ENCODE data around the gene ABCC6. TPM values are rescaled to one million over a fixed set of nuclear protein-coding genes. Genes with fewer than 3 reads are reported as not detected.

The ABCC6 gene
- total and polyA plus RNA-seq, 2 of the 13 experiments (the other 11 are each of a cell fraction or from before 2014, with no cell fraction given): 82.4 to 105 TPM

GRCh38 chr16:16112450-16113053, 110.7 kb downstream of the ABCC6 start (continued):
- TF ChIP-seq NRL (CRISPR knock-in tag; IDR thresholded peaks at IDR 0.05; ENCODE audit: borderline replicate concordance) (no peak), MEIS1 (CRISPR knock-in tag; IDR thresholded peaks at IDR 0.05; ENCODE audit: borderline replicate concordance) (no peak), ZNF773 (CRISPR knock-in tag; IDR thresholded peaks at IDR 0.05; ENCODE audit: borderline replicate concordance) (no peak), ZMYM3 (CRISPR knock-in tag; IDR thresholded peaks at IDR 0.05) (peak; percentile 78), ZFP36 (IDR thresholded peaks at IDR 0.05; ENCODE audit: borderline replicate concordance, low read depth, low read length, partially characterized antibody) (peak; percentile 77), ZNF496 (CRISPR knock-in tag; IDR thresholded peaks at IDR 0.05; ENCODE audit: insufficient replicate concordance) (no peak), KAT2B (IDR thresholded peaks at IDR 0.05; ENCODE audit: borderline replicate concordance, low read depth, low read length) (no peak), ZNF567 (CRISPR knock-in tag; IDR thresholded peaks at IDR 0.05; ENCODE audit: borderline replicate concordance) (no peak), CHD4 (IDR thresholded peaks at IDR 0.05; ENCODE audit: borderline replicate concordance, low read length) (peak; percentile 67; the same call in 1 of the 2 replicates), DNMT1 (CRISPR knock-in tag; IDR thresholded peaks at IDR 0.05) (no peak), ZBED4 (CRISPR knock-in tag; IDR thresholded peaks at IDR 0.05; ENCODE audit: borderline replicate concordance) (no peak), ZNF160 (CRISPR knock-in tag; IDR thresholded peaks at IDR 0.05) (no peak), FLYWCH1 (CRISPR knock-in tag; IDR thresholded peaks at IDR 0.05) (0 out of 2 replicates have a peak, but pooled peaks have one; percentile 25), CSRNP1 (CRISPR knock-in tag; IDR thresholded peaks at IDR 0.05) (no peak), KAT7 (CRISPR knock-in tag; IDR thresholded peaks at IDR 0.05; ENCODE audit: borderline replicate concordance) (no peak)
- TF ChIP-seq, protein P1, sequence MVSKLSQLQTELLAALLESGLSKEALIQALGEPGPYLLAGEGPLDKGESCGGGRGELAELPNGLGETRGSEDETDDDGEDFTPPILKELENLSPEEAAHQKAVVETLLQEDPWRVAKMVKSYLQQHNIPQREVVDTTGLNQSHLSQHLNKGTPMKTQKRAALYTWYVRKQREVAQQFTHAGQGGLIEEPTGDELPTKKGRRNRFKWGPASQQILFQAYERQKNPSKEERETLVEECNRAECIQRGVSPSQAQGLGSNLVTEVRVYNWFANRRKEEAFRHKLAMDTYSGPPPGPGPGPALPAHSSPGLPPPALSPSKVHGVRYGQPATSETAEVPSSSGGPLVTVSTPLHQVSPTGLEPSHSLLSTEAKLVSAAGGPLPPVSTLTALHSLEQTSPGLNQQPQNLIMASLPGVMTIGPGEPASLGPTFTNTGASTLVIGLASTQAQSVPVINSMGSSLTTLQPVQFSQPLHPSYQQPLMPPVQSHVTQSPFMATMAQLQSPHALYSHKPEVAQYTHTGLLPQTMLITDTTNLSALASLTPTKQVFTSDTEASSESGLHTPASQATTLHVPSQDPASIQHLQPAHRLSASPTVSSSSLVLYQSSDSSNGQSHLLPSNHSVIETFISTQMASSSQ (IDR thresholded peaks at IDR 0.05; ENCODE audit: low read depth): no peak
- TF ChIP-seq, protein P1 (CRISPR knock-in tag; IDR thresholded peaks at IDR 0.05; ENCODE audit: borderline replicate concordance): no peak

Measured in HepG2 (cell line).